ENCODE results near the gene SCYGR5. TPM values are rescaled to one million over a fixed set of nuclear protein-coding genes. Genes with fewer than 3 reads are reported as not detected.

The SCYGR5 gene
- total RNA-seq, 1 donor from 2014 or later: not detected

GRCh38 chr2:227706859-227707258, 40.3 kb downstream of the SCYGR5 start:
- Histone ChIP-seq H3K36me3 (ENCODE audit: control insufficient read depth, insufficient read depth, low read length) (no peaks in the 10 kb centered on the region), H3K27me3 (ENCODE audit: control insufficient read depth, insufficient read depth, low read length) (no peaks in the 10 kb centered on the region), H3K4me3 (ENCODE audit: low read depth, low read length) (no peak overlapping the region)
- DNase-seq (ENCODE audit: low read depth): no peak
- no peak for FAIRE-seq
- no peak for TF ChIP-seq CTCF (IDR thresholded peaks at IDR 0.05; ENCODE audit: insufficient read depth, low read length, severe bottlenecking)

GRCh38 chr2:227707390-227707789, 40.8 kb downstream of the SCYGR5 start:
- FAIRE-seq (no peak), DNase-seq (ENCODE audit: low read depth) (no peak)
- Histone ChIP-seq H3K27me3 (ENCODE audit: control insufficient read depth, insufficient read depth, low read length) (no peaks in the 10 kb centered on the region), H3K4me3 (ENCODE audit: low read depth, low read length) (no peak overlapping the region), H3K36me3 (ENCODE audit: control insufficient read depth, insufficient read depth, low read length) (no peaks in the 10 kb centered on the region)
- no peak for TF ChIP-seq CTCF (IDR thresholded peaks at IDR 0.05; ENCODE audit: insufficient read depth, low read length, severe bottlenecking)

- FAIRE-seq (no peak), DNase-seq (ENCODE audit: low read depth) (no peak)
- Histone ChIP-seq H3K36me3 (ENCODE audit: control insufficient read depth, insufficient read depth, low read length) (no peaks in the 10 kb centered on the region), H3K27me3 (ENCODE audit: control insufficient read depth, insufficient read depth, low read length) (no peaks in the 10 kb centered on the region), H3K4me3 (ENCODE audit: low read depth, low read length) (no peak overlapping the region)
- no peak for TF ChIP-seq CTCF (IDR thresholded peaks at IDR 0.05; ENCODE audit: insufficient read depth, low read length, severe bottlenecking)
Observed at GRCh38 chr2:227710986-227711385, 44.4 kb downstream of the SCYGR5 start.

- TF ChIP-seq CTCF (IDR thresholded peaks at IDR 0.05; ENCODE audit: insufficient read depth, low read length, severe bottlenecking): no peak
- no peaks in the 10 kb centered on the region for H3K27me3 ChIP-seq (ENCODE audit: control insufficient read depth, insufficient read depth, low read length)
- no peak for FAIRE-seq
- no peaks in the 10 kb centered on the region for H3K36me3 ChIP-seq (ENCODE audit: control insufficient read depth, insufficient read depth, low read length)
- no peak for DNase-seq (ENCODE audit: low read depth)
- no peak overlapping the region for H3K4me3 ChIP-seq (ENCODE audit: low read depth, low read length)
Observed at GRCh38 chr2:227713291-227713690, 46.7 kb downstream of the SCYGR5 start.

GRCh38 chr2:227716501-227716900, 49.9 kb downstream of the SCYGR5 start:
- H3K4me3 ChIP-seq (ENCODE audit: low read depth, low read length): no peak overlapping the region
- H3K36me3 ChIP-seq (ENCODE audit: control insufficient read depth, insufficient read depth, low read length): no peaks in the 10 kb centered on the region
- H3K27me3 ChIP-seq (ENCODE audit: control insufficient read depth, insufficient read depth, low read length): no peaks in the 10 kb centered on the region
- DNase-seq (ENCODE audit: low read depth) (no peak), FAIRE-seq (no peak)
- TF ChIP-seq CTCF (IDR thresholded peaks at IDR 0.05; ENCODE audit: insufficient read depth, low read length, severe bottlenecking): no peak

Other genes starting within 250 kb of the SCYGR5 start
- gene AGFG1, start 194.6 kb upstream of the SCYGR5 start, total RNA-seq: 52.0 and 54.8 TPM in 2 replicates
- not detected in 2 replicates for gene SCYGR2, start 67.9 kb upstream of the SCYGR5 start, total RNA-seq
- not detected in 2 replicates for gene SCYGR3, start 52.0 kb upstream of the SCYGR5 start, total RNA-seq
- gene SCYGR4, start 49.3 kb upstream of the SCYGR5 start, total RNA-seq: not detected in 2 replicates
- gene SLC19A3, start 51.2 kb downstream of the SCYGR5 start, total RNA-seq: not detected in 2 replicates
- not detected in 2 replicates for gene SCYGR6, start 58.0 kb downstream of the SCYGR5 start, total RNA-seq
- gene SCYGR7, start 61.5 kb downstream of the SCYGR5 start, total RNA-seq: not detected in 2 replicates
- gene SCYGR8, start 79.1 kb downstream of the SCYGR5 start, total RNA-seq: not detected in 2 replicates
- 1.5 and 3.7 TPM in 2 replicates for gene CCL20, start 147.0 kb downstream of the SCYGR5 start, total RNA-seq
- gene DAW1, start 204.8 kb downstream of the SCYGR5 start, total RNA-seq: 0.13 and 0.26 TPM in 2 replicates